Stimulated activated CD4-positive, alpha-beta T cell treated with anti-CD3 and anti-CD28 coated beads, Interleukin-15, amount 100 ng/mL, for 24 hours (primary cell): ENCODE measurements around the gene FAM174B.
"Not testable (repeated sequence)": the region's sequence is repeated elsewhere in the genome, so short reads cannot be mapped to it uniquely, and the experiment has no call there.

Experiments
- DNase-seq: peaks from one replicate; pipeline ENCODE4 v3.0.0-alpha.2; 2020

The FAM174B gene

GRCh38 chr15:92617549-92618520 is 37.7 kb downstream of the FAM174B start:
- no peak for DNase-seq

DNA sequence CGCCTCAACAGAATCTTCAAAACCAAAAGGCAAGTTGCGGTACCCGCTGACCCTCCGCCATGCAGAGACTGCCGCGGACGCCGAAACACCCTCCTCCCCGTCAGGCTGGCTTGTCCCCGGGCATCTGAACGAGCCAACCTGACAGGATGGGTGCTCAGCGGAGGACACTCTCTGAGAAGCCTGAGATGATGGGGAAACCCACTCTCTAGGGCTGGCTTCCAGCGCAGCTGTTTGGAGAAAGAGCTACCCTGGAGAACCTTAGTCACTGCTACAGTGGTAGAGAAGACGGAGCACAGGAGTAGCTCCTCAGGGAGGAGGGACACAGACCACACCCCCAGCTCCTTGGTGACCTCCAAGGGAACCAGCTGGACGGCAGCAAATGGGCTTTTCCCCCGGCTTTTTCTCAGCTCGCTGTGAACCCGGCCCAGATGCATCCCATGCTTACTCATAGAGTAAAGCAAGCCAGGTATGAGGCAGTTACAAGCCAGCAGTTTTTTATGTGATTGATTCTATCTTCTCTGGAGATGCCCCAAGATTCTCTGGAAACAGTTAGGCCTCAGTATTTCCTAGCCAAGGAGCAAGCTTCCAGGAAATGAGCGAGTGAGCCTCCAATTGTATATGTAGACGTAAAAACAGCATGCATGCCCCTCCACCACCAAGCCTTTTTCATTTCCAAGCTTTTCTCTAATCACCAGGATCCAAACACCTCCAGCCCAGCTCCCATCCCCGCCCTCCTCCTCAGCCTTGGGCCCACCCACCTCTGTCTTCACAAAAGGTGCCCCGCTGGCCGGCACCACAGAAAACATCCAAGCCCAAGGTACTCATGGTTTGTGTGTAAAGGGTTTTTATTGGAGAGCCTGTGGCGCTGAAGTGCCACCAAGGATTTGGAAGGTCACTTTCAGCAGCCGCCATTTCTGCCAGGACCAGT is 38.7 kb downstream of the FAM174B start:
- no peak for DNase-seq

DNA sequence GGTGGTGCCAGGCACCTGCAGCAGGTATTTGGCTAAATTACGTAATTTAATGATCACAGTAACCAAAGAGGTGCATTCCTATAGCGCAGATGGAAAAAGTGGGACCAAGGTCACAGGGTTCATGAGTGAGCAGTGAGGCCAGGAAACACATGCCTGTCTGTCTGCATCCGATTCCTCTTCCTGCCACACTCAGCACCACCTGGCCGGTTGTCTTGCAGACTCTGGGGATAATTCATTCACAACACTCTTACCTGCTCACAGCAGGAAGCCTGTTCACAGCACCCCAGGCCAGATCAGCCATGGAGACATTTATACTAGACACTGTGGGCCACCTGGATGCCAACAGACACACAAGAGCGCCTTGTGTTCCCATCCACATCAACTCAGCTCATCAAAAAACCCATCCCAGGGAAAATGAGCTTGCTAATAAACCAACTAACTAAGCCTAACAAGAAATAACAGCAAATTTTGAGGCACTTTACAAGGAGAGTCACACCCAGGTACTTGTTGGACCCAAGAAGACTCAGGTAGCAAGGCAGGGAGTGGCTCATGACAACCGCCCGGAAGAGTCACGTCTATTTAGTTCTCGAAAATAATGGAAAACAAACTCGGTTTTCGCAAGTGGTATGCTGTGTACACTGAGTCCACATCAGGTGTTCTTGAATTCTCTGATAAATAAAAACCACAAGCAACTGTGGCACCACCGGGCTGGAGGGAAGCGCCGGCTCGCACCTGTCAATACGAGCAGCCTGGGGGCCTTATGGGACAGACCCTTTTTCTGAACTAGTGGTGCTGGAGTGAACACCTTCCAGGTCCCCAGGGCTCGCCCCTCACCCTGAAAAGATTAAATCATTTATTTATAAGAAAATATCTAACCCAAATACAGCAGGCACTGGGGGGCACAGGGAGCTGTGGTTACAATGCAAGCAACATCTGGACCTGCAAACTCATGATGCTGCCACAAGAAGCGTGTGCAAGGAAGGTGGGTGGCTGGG is 40.5 kb downstream of the FAM174B start:
- DNase-seq, result no peak

GRCh38 chr15:92614301-92614700 is 41.3 kb downstream of the FAM174B start:
- no peak for DNase-seq

- DNase-seq, result no peak
Measured at GRCh38 chr15:92613841-92614240, 41.7 kb downstream of the FAM174B start.

GRCh38 chr15:92612891-92613290 is 42.7 kb downstream of the FAM174B start:
- DNase-seq, result no peak

GRCh38 chr15:92611995-92612745 is 43.4 kb downstream of the FAM174B start:
- DNase-seq, result no peak

- DNase-seq, result no peak
Measured at GRCh38 chr15:92611150-92611549, 44.4 kb downstream of the FAM174B start.

- DNase-seq, result no peak
Measured at GRCh38 chr15:92610101-92610520, 45.5 kb downstream of the FAM174B start.

GRCh38 chr15:92608866-92609700 is 46.5 kb downstream of the FAM174B start:
- no peak for DNase-seq

GRCh38 chr15:92606836-92607150 is 48.8 kb downstream of the FAM174B start:
- DNase-seq, result not testable (repeated sequence)

DNA sequence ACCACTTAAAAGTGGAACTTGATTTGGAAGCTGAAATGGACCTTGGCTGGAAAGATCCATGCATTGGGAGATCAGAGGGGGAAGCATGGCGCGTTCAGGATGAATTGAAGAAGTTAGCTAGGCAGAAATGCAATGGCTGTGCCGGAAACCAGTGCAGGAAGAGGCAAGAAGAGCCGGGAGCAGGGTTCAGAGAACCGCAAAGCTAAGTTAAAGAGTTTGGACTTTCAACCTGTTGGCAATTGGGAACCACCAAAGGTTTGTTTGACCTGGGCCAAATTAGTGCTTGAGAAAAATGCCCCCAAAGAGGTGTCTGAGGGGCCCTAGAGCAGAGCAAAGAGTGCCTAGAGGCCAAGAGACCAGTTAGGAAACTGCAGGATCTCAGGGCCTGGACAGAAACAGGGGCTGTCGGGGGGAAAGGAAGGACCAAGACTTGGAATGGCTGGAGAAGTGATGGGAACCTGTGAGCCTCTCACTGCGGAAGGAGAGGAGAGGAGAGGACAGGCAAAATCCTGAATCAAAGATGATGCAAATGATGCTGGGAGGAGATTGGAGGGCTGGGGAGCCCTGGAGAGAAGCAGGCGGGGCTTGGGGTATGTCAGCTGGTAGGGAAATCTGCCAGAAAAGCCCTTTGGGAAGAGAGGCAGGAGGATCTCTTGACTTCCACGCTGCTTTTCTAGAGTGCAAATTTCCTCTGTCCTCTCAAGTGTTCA is 49.3 kb downstream of the FAM174B start:
- no peak for DNase-seq

GRCh38 chr15:92605225-92605944 is 50.2 kb downstream of the FAM174B start:
- no peak for DNase-seq

DNA sequence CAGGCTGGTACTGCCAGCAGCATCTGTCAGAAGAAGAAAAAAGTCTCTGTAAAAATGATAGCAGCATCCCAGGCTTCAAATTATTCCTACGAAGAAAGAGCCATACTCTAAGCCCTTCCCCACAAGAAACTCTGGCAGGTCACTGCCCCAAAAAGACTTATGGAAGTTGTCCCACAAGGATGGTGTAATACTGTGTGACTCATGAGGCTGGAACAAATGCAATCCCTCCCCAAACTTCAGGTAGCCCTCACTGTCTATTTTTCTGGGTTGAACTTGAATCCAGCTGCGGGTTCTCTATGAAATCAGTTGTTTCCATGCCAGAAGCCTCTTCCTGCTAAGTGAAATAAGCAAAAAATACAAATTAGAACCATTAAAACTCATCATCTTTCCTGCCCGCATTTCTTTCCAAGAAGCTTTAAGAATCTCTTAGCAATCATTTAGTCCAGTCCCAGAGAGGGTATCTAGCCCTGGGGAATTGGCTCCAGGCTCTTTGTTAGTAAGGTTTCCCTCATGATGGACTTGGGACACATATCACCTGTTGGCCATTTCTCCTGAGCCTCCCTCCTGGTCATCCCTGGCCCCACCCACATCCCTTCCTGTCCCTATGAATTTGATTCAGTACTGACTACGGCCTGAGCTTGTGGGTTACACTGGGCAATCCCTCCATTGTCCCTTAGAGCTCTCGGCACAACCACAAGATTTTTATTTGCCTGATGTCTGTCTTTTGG is 51.7 kb downstream of the FAM174B start:
- DNase-seq, result no peak

- no peak for DNase-seq
Measured at GRCh38 chr15:92603278-92603677, 52.3 kb downstream of the FAM174B start.

DNA sequence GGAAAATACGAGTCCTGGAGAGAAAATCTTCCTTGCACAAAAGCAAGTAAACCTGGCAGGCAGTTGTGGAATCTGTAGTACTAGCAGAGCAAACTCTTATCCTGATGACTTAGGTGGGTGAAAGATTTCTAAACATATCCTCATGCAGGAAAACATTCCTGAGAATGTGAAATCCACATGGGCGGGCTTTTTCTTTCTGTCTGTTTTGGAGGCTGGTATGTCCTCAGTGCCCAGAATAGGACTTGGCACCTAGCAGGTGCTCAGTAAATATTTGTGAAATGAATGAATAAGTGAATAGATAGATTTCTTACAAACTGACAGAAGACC is 53.3 kb downstream of the FAM174B start:
- no peak for DNase-seq

DNA sequence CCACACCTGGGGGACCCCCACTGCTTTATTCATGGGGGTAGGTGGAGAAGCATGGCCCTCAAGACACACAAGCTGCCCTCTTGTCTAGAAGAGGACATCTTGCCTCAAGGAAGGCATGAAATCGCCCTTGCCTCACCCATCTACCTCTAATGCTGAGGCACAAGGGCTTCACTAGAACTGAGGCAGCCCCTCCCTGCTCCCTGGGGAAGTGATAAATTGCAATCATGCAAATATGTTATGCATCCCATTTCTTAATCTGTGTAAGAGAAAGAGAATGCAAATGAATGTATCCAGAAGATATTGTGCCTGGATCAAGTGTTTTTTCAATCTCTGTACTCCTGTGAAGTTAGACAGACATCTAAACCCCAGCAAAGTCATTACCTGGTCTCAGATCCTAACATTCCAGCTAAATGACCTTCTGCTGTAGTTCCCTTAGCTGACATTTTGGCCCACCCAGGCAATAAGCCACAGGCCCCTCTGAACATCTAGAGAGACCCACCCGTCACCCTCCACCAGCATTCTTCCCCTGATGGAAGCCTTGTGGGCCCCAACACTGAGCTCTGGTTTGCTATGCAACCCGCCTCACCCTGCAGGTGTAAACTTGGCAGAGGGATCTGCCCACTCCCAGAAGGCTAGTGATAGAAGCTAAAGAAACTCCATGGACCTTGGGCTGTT is 53.8 kb downstream of the FAM174B start:
- no peak for DNase-seq

DNA sequence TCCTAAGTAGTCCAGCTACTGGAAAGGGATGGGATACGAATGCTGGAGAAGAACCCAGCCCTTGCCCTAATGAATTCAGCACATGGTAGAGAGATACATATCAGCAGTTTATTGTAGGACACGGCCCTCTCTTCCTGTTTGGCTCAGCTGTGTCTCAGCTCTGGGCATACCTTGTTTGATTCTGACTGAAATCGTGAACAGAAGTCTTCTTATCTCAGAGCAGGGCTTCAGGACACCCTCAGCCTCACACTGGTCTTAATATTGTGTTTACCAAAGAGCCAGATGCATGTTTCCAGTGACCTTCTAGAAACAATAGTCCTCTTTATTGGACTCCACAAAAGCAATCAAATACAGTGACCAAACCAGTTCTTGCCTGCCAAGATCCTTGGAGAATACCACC is 54.7 kb downstream of the FAM174B start:
- no peak for DNase-seq
